HT-29 (cell line): ENCODE measurements around the gene ZNF595. TPM values are rescaled to one million over a fixed set of nuclear protein-coding genes. Genes with fewer than 3 reads are reported as not detected.
"Not testable (repeated sequence)": the region's sequence is repeated elsewhere in the genome, so short reads cannot be mapped to it uniquely, and the experiment has no call there.

ENCODE experiments used
- DNase-seq: peaks from one replicate; pipeline ENCODE4 v3.0.0-alpha.2; 2015; ENCODE audit warnings: low spot score
- total RNA-seq: library from RNA; depleted of rRNA; stranded (reverse); fragments of >200 nt; shearing (Covaris generic); gene quantifications from 2 replicates; pipeline ENCODE4 v1.2.3, GENCODE V29; 2014

ZNF595 gene
- total RNA-seq, 1 experiment from 2014 or later = 1.5 TPM

GRCh38 chr4:85951-86350 lies 32.8 kb downstream of the ZNF595 start:
- DNase-seq = no peak

DNA sequence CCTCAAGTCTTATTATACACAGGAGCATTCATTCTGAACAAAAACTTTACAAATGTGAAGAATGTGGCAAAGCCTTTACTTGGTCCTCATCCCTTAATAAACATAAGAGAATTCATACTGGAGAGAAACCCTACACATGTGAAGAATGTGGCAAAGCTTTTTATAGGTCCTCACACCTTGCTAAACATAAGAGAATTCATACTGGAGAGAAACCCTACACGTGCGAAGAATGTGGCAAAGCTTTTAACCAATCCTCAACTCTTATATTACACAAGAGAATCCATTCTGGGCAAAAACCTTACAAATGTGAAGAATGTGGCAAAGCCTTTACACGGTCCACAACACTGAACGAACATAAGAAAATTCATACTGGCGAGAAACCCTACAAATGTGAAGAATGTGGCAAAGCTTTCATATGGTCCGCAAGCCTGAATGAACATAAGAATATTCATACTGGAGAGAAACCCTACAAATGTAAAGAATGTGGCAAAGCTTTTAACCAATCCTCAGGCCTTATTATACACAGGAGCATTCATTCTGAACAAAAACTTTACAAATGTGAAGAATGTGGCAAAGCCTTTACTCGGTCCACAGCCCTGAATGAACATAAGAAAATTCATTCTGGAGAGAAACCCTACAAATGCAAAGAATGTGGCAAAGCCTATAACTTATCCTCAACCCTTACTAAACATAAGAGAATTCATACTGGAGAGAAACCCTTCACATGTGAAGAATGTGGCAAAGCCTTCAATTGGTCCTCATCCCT lies 33.6 kb downstream of the ZNF595 start:
- DNase-seq = not testable (repeated sequence)

DNA sequence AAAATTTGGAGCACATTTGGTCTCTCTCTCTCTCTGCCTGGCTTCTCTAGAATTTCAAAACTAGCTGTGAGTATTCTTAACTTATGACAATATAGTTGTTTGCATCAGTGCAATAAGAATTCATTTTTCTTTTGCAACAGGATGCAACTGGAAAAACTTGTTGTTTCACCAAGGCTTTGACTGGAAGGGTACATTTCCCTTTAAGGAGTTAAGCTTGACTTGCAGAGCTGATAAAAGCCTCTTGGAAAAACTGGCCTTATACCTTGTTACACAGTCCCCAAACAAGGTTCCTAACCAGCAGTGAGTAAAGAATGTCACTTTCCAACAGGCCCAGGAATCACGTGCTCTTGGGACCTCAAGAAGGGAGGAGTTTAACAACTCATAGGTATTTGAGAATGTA lies 45.3 kb downstream of the ZNF595 start:
- no peak for DNase-seq

GRCh38 chr4:99863-100262 lies 46.7 kb downstream of the ZNF595 start:
- DNase-seq = no peak

GRCh38 chr4:107083-107443 lies 53.9 kb downstream of the ZNF595 start:
- DNase-seq = no peak

GRCh38 chr4:107444-108429 lies 54.6 kb downstream of the ZNF595 start:
- DNase-seq = no peak

GRCh38 chr4:112771-113170 lies 59.6 kb downstream of the ZNF595 start:
- no peak for DNase-seq

GRCh38 chr4:113732-114131 lies 60.6 kb downstream of the ZNF595 start:
- no peak for DNase-seq

DNA sequence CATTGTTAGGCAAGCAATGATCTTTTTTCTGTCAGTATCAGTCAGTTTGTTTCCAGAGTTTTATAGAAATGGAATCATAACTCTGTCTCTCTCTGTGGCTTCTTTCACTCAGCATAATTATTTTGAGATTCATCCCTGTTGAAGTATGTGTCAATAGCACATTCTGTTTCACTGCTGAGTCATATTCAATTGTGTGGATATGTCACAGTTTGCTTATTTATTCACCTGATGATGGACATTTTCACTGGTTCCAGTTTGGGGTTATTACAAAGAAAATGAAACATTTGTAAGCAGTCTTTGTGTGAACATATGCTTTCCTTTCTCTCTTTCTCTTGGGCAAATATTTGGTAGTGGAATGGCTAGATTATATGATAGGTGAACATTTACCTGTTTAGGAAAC lies 61.0 kb downstream of the ZNF595 start:
- no peak for DNase-seq

DNA sequence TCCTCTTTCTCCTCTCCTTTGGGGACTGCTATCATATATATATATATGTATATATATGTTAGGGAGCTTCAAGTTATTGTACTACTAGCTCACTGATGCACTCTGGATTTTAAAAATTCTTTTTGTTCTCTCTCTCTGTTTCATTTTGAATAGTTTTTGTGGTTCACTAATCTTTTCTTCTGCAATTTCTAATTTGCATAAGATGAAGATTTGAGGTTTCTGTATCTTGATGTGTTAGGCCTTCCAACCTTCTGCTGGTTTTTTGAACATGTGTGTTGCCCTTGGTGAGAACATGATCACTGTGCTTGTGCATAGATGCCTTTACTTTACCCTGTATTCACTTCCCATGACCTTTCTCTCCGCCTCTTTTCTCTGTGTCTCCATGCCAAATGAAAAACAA lies 63.4 kb downstream of the ZNF595 start:
- DNase-seq = no peak

DNA sequence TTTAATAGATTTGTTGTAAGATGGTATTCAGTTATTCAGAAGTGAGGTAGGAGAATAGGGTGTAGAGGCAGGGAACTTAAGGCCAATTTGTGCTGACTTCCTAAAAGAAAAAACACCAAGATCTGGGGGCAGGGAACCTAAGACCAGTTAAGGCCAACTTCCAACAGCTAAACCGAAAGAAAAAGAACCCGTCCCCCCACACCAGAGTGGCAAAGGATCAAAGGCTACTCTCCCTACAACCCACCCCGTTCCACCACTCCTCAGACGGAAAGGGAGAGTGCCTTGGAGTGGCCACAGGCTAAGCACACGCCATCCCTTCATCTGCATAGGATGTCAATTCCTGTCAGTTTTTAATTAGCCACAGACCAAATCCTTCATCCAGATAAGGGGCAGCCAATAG lies 67.5 kb downstream of the ZNF595 start:
- no peak for DNase-seq

- DNase-seq = no peak
Measured at GRCh38 chr4:121408-122084, 68.4 kb downstream of the ZNF595 start.

DNA sequence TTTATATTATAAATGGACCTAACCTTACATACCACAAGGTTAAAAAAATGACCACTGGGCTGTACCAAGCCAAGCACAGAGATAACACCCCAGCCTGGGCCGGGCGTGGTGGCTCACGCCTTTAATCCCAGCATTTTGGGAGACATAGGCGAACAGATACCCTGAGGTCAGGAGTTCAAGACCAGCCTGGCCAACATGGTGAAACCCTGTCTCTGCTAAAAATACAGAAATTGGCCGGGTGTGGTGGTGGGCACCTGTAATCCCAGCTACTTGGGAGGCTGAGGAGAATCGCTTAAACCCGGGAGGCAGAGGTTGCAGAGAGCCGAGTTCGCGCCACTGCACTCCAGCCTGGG lies 70.8 kb downstream of the ZNF595 start:
- not testable (repeated sequence) for DNase-seq

DNA sequence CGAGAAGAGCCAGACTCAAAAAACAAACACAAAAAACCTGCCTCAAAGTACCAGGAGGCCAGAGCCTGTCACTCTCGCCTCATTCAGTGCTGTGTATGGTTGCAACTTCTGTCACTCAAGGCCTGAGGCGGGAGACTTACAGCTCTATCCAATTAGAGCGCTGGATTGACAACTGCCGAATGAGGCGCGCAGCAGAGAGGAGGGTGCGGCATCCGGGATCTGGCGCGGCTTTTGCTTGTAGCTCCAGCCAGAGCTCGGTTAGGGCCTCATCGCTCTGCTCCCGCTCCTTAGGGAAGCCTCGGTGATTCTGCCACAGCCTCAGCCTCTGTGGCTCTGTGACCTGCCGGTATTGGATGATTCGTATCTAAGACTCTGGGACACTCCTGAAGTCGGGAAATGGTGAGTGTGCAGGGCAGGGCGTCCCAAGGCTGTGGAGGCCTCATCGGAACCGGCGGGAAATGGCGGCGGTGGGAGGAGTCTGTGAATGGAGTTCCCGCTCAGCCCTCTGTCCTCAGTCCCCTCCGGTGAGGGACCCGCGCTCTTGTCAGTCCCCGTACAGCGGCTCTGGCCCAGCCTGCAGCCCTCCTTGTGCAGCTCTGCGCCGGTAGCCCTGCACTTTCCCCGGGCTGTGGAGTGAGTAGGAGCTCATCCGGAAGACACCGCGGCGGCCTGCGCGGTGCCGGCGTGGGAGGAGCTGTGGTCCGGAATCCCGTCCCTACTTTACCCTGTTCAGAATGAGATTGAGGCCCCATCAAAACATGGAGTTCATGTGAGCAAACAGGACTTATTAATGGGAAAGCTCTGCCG lies 71.4 kb downstream of the ZNF595 start, which contains the start of gene ZNF718:
Gene ZNF718, plus strand, starts transcription at position 227 of the 807 bp plus-strand sequence. Its CDS starts 170 bp downstream, at position 397.
- peak; percentile 85 for DNase-seq

GRCh38 chr4:125091-125771 lies 72.1 kb downstream of the ZNF595 start:
- DNase-seq = peak; percentile 12

- DNase-seq = no peak
Measured at GRCh38 chr4:125833-126232, 72.7 kb downstream of the ZNF595 start.

DNA sequence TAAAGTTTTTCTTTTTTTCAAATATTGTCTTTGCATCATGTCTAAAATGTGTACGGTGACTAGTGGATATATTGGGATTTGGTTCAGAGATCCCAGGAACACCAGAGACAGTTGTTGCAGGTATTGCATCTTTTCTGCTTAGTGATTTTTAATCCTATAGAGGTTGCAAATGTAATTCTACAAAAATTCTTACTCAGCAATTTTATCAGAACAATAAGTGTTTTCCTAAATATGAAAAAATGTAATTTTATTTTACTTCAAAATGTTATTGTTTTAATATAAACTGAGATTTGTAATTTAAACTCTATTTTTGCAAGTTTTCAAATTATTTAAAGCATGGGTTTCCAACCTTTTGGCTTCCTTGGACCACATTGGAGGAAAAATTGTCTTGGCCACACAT lies 79.4 kb downstream of the ZNF595 start:
- DNase-seq = no peak
